Fibroblast of lung (primary cell): ENCODE data around the gene TOLLIP. TPM values are rescaled to one million over a fixed set of nuclear protein-coding genes. Genes with fewer than 3 reads are reported as not detected.

Source experiments
- DNase-seq, 2 donors: peaks; one replicate each; pipeline versions ENCODE4 v3.0.0 to v3.0.0-alpha.2; 2010; ENCODE audit warnings: low read depth in 2 of 2
- H2AFZ ChIP-seq: 2 replicates; pipeline ENCODE4 v1.5.1; 2012; ENCODE audit warnings: low read length, control low read depth, inconsistent platforms
- H3K27ac ChIP-seq: 2 replicates; pipeline ENCODE4 v1.5.1; 2011; ENCODE audit warnings: low read length, control low read depth; ENCODE audit not compliant: insufficient read depth
- H3K27me3 ChIP-seq: 2 replicates; pipeline ENCODE4 v1.5.1; 2011; ENCODE audit warnings: mild to moderate bottlenecking, low read length; ENCODE audit not compliant: control insufficient read depth, insufficient read depth
- H3K36me3 ChIP-seq: 2 replicates; pipeline ENCODE4 v1.5.1; 2011; ENCODE audit warnings: low read length; ENCODE audit not compliant: control insufficient read depth, insufficient read depth
- H3K4me1 ChIP-seq: 2 replicates; pipeline ENCODE4 v1.5.1; 2011; ENCODE audit warnings: low read length; ENCODE audit not compliant: control insufficient read depth, insufficient read depth; ENCODE audit errors: extremely low read depth
- H3K4me2 ChIP-seq: 2 replicates; pipeline ENCODE4 v1.5.1; 2011; ENCODE audit warnings: low read length, control low read depth; ENCODE audit not compliant: insufficient read depth; ENCODE audit errors: extremely low read depth
- H3K4me3 ChIP-seq, 4 experiments: fragments of 200-600 bp in 1 of 4; sonication (generic) in 1 of 4; replicated peaks in 1 of 4; 2 replicates each; pipeline ENCODE4 v1.5.1; 2011 to 2016; ENCODE audit warnings: low read length in 4 of 4, low read depth in 3 of 4, mild to moderate bottlenecking in 3 of 4, control low read depth in 2 of 4, inconsistent platforms in 1 of 4, mixed read lengths in 1 of 4; ENCODE audit not compliant: insufficient read depth in 1 of 4; ENCODE audit errors: control extremely low read depth in 1 of 4
- H3K79me2 ChIP-seq: 2 replicates; pipeline ENCODE4 v1.5.1; 2012; ENCODE audit warnings: mild to moderate bottlenecking, low read length, inconsistent platforms; ENCODE audit not compliant: control insufficient read depth, insufficient read depth
- H3K9ac ChIP-seq: 2 replicates; pipeline ENCODE4 v1.5.1; 2011; ENCODE audit warnings: mild to moderate bottlenecking, low read length, control low read depth; ENCODE audit not compliant: insufficient read depth
- H3K9me3 ChIP-seq: 2 replicates; pipeline ENCODE4 v1.5.1; 2012; ENCODE audit warnings: low read depth, low read length; ENCODE audit not compliant: control insufficient read depth, insufficient read depth
- H4K20me1 ChIP-seq: 2 replicates; pipeline ENCODE4 v1.5.1; 2011; ENCODE audit warnings: low read length; ENCODE audit not compliant: control insufficient read depth, insufficient read depth; ENCODE audit errors: extremely low read depth
- EZH2 ChIP-seq: IDR thresholded peaks from 2 replicates; pipeline ENCODE4 v1.5.1; 2012; ENCODE audit warnings: low read length, control low read depth, mild to moderate bottlenecking; ENCODE audit errors: missing control alignments
- polyA plus RNA-seq, 2 donors: library from polyadenylated mRNA; depleted of rRNA in 1 of 2; stranded (reverse) in 1 of 2; unstranded in 1 of 2; fragments of >200 nt; gene quantifications; 2 replicates each; pipeline ENCODE4 v1.2.1, GENCODE V29; 2011 to 2012; ENCODE audit warnings: missing spikeins in 1 of 2
- total RNA-seq: library from RNA; depleted of rRNA; stranded (reverse); fragments of >200 nt; gene quantifications from 2 replicates; pipeline ENCODE4 v1.2.1, GENCODE V29; 2014
- TF ChIP-seq, protein P1 (sequence below), 2 donors: IDR thresholded peaks in 1 of 2; conservative IDR thresholded peaks in 1 of 2; 1 replicate in 1 of 2; 2 replicates in 1 of 2; pipeline ENCODE4 v1.5.1; 2011 to 2012; ENCODE audit warnings: low read length in 2 of 2, control low read depth in 1 of 2, inconsistent platforms in 1 of 2, low read depth in 1 of 2, mild to moderate bottlenecking in 1 of 2

TOLLIP gene
- total and polyA plus RNA-seq, 2 donors (not counting 1 experiment from before 2014, with no cell fraction given), result 28.4 to 34.6 TPM

DNA sequence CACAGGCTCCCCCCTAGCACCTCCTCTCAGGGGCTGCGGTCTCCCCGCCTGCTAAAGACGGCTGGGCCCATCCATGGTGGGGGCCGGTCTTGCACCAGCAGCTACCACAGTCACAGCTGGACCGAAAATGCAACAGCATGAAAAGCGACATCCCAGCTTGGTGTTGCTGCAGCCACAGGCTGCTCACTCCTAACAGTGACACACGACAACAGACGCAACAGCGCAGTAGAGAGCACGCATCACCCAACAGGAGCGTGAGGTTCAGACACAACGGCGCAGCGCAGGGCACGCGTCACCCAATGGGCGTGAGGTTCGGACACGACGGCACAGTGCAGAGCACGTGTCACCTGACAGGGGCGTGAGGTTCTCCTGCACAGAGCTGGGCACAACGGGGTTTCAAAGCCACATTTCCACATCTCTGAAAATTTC is 24.1 kb downstream of the TOLLIP start:
- no peak overlapping the region for H3K9ac ChIP-seq
- no peak for DNase-seq
- H3K79me2 ChIP-seq, result no peaks in the 10 kb centered on the region
- no peaks in the 10 kb centered on the region for H3K9me3 ChIP-seq
- H3K4me1 ChIP-seq, result no peaks in the 10 kb centered on the region
- TF ChIP-seq, protein P1, sequence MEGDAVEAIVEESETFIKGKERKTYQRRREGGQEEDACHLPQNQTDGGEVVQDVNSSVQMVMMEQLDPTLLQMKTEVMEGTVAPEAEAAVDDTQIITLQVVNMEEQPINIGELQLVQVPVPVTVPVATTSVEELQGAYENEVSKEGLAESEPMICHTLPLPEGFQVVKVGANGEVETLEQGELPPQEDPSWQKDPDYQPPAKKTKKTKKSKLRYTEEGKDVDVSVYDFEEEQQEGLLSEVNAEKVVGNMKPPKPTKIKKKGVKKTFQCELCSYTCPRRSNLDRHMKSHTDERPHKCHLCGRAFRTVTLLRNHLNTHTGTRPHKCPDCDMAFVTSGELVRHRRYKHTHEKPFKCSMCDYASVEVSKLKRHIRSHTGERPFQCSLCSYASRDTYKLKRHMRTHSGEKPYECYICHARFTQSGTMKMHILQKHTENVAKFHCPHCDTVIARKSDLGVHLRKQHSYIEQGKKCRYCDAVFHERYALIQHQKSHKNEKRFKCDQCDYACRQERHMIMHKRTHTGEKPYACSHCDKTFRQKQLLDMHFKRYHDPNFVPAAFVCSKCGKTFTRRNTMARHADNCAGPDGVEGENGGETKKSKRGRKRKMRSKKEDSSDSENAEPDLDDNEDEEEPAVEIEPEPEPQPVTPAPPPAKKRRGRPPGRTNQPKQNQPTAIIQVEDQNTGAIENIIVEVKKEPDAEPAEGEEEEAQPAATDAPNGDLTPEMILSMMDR (conservative IDR thresholded peaks at IDR 0.05 in 1 of 2, IDR thresholded peaks at IDR 0.05 in 1 of 2; ENCODE audit: low read depth in 1 of 2, low read length in 2 of 2), result no peak
- TF ChIP-seq EZH2, result no peak
- H2AFZ ChIP-seq, result no peak overlapping the region
- no peaks in the 10 kb centered on the region for H4K20me1 ChIP-seq
- H3K4me3 ChIP-seq, result no peak overlapping the region
- H3K4me2 ChIP-seq, result no peak overlapping the region
- H3K27me3 ChIP-seq, result no peaks in the 10 kb centered on the region
- H3K27ac ChIP-seq, result no peak overlapping the region
- H3K36me3 ChIP-seq, result peaks cover 27% of the 10 kb centered on the region

DNA sequence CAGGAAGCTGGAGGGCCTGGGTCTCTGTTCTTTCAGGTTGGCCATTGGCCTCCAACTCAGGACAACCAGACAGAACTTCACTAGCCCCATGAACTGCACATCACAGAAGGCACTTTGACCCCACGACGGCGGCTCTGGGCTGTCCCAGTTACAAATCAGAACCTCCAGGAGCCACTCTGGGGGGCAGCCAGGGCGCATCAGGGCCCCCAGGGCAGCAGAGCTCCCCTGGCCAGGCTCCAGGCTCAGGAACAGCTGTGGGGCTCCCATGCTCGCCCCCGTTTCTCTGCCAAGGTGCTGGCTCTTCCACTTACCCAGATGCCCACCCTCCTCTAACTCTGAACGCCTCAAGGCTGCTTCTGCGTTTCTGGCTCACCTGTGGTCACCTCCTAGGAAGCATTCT is 25.5 kb downstream of the TOLLIP start:
- H3K79me2 ChIP-seq, result no peaks in the 10 kb centered on the region
- no peaks in the 10 kb centered on the region for H3K27me3 ChIP-seq
- H3K4me3 ChIP-seq, result no peak overlapping the region
- H4K20me1 ChIP-seq, result no peaks in the 10 kb centered on the region
- H3K36me3 ChIP-seq, result peaks cover 24% of the 10 kb centered on the region
- DNase-seq, result no peak
- no peak overlapping the region for H2AFZ ChIP-seq
- H3K4me1 ChIP-seq, result no peaks in the 10 kb centered on the region
- H3K27ac ChIP-seq, result no peak overlapping the region
- H3K9me3 ChIP-seq, result no peaks in the 10 kb centered on the region
- no peak overlapping the region for H3K4me2 ChIP-seq
- no peak for TF ChIP-seq EZH2
- TF ChIP-seq, protein P1 (conservative IDR thresholded peaks at IDR 0.05 in 1 of 2, IDR thresholded peaks at IDR 0.05 in 1 of 2; ENCODE audit: low read depth in 1 of 2, low read length in 2 of 2), result no peak
- no peak overlapping the region for H3K9ac ChIP-seq

DNA sequence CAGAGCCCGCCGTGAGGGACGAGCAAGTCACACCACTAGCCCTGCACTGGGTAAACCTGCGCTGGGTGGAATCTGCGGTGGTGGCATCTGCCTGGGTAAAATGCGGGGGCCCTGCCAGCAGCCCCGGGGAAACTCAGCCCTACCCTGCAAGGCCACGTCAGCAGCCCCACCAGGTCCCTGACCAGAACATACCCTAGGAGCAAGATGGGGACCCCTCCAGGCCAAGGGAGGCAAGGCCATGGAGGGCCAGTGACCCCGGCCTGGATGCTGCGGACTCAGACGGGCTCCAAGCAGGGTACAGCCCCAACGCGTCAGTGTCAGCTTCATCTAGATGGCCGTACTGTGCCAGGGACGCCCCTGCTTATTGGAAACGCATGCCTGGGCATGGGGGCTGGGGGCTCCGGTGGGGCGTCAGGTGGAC is 26.3 kb downstream of the TOLLIP start:
- H3K4me2 ChIP-seq, result no peak overlapping the region
- H4K20me1 ChIP-seq, result no peaks in the 10 kb centered on the region
- no peak overlapping the region for H3K27ac ChIP-seq
- no peak overlapping the region for H3K9ac ChIP-seq
- no peaks in the 10 kb centered on the region for H3K27me3 ChIP-seq
- H3K4me1 ChIP-seq, result no peaks in the 10 kb centered on the region
- H3K79me2 ChIP-seq, result no peaks in the 10 kb centered on the region
- H3K4me3 ChIP-seq, result no peak overlapping the region
- H3K36me3 ChIP-seq, result peaks cover 20% of the 10 kb centered on the region
- no peak overlapping the region for H2AFZ ChIP-seq
- H3K9me3 ChIP-seq, result no peaks in the 10 kb centered on the region
- no peak for TF ChIP-seq EZH2
- TF ChIP-seq, protein P1 (conservative IDR thresholded peaks at IDR 0.05 in 1 of 2, IDR thresholded peaks at IDR 0.05 in 1 of 2; ENCODE audit: low read depth in 1 of 2, low read length in 2 of 2), result no peak
- DNase-seq, result no peak
